ENCODE measurements around the gene PPP2R2C.
A peak's percentile ranks its signal among the peaks of the same experiment; 100 is the strongest.

PPP2R2C gene

GRCh38 chr4:6324999-6325787 lies 147.2 kb downstream of the PPP2R2C start:
- DNase-seq, result no peak

GRCh38 chr4:6324461-6324998 lies 147.9 kb downstream of the PPP2R2C start:
- no peak for DNase-seq

GRCh38 chr4:6322761-6323566 lies 149.4 kb downstream of the PPP2R2C start:
- DNase-seq, result no peak

- DNase-seq, result no peak
Observed at GRCh38 chr4:6322067-6322760, 150.2 kb downstream of the PPP2R2C start.

DNA sequence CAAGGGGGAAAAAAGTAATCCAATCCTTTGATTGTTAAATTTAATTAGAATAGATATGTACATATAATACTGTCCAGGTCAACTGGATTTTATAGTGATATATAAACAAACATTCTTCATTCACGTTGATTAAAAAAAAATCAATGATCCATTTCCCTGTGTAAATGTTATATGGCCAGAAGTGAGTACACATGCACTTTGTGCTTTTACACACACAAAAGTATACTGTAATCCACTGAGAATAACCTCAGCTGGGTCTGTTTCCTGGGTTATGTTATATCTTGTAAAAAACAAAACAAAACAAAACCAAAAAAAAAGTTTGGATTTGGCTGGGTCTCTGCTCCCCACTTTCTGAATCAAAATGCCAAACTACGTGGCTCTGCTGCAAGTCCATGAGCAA lies 151.1 kb downstream of the PPP2R2C start:
- no peak for DNase-seq

DNA sequence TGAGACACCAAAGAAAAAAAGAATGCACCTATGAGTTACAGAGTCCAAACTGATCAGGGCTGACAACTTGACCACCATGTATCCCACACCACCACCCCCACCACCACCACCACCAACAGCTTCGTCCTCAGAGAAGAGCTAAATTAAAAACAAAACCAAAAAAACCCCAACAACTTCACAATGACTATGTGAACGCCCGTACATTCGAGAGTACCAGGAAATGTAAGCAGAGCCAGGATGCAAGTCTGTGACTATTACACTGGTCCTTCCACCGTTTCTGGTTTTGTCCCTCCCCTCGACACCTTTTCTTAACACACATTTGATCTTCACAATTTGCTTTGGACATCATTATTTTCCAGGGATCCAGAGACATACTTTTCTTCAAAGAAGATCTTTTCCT lies 151.8 kb downstream of the PPP2R2C start:
- no peak for DNase-seq

DNA sequence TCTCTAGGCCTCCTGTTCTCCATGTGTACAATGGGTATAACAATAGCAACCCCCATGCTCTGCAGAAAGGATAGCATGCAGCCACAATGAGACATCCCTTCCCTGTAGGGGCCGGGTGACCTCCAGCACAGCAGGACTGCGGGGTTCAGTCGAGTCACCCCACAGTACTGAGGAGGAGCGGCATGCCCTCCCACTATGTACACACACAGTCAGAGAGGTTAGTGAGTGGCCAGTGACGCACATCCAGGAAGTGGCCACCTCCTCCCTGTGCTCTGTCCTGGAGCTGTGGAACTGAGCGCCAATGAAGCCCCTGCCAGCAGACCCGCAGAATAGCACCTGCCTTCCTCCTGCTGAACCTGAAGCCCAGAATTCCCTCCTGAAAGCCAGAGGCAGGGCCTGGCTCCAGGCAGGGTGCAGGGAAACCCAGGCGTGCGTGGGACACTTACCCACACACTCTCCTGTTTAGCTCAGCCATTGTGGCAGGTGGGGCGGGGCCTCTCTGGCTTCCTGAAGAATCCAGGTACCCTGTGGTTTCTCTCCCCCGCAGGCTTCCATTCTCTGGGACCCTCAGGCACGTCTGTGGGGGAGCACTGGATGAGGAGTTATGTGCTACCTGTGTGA lies 152.8 kb downstream of the PPP2R2C start:
- peak; percentile 45 for DNase-seq

DNA sequence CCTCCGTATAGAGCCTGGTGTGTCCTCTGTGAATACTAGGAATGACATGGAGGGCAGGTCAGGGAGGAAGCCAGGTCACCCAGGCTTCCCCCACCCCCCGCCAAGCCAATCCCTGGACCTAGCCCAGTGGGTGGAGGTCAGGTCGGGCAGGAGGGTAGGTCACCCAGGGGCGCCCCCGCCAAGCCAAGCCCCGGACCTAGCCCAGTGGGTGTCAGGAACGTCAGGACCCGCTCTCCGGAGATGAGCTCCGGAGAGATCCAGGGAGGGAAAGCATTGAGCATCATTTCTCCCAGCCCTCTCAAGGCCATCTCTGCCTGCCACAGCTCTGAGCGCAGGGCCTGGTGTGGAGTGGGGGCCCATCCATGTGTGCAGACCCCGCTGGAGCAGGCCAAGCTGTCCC lies 154.2 kb downstream of the PPP2R2C start:
- no peak for DNase-seq

GRCh38 chr4:6316461-6317003 lies 155.9 kb downstream of the PPP2R2C start:
- no peak for DNase-seq

GRCh38 chr4:6313216-6313615 lies 159.2 kb downstream of the PPP2R2C start:
- DNase-seq, result no peak

DNA sequence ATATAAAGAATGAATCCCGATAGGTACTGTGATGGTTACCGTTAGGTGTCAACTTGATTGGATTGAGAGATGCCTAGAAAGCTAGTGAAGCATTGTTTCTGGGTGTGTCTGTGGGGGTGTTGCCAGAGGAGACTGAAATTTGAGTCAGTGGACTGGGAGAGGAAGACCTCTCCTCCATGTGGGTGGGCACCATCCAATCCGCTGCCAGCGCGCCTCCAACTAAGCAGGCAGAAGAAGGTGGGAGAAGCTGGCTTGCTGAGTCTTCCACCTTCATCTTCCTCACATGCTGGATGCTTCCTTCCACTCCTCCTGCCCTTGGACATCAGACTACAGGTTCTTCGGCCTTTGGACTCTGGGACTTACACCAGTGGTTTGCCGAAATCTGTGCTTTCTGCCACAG lies 162.6 kb downstream of the PPP2R2C start:
- DNase-seq, result no peak

DNA sequence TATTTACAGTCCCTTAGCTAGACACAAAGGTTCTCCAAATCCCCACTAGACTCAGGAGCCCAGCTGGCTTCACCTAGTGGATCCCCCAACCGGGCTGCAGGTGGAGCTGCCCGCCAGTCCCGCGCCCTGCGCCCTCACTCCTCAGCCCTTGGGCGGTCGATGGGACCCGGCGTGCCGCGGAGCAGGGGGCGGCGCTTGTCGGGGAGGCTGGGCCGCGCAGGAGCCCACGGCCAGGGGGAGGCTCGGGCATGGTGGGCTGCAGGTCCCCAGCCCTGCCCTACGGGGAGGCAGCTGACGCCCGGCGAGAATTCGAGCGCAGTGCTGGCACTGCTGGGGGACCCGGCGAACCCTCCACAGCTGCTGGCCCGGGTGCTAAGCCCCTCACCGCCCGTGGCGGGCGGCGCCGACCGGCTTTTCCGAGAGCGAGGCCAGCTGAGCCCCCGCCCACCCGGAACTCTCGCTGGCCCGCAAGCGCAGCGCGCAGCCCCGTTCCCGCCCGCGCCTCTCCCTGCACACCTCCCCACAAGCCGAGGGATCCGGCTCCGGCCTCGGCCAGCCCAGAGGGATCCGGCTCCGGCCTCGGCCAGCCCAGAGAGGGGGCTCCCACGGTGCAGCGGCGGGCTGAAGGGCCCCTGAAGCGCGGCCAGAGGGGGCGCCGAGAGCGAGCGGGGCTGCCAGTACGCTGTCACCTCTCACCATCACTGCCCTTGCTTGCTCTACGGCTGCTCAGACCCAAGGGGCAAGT lies 163.3 kb downstream of the PPP2R2C start:
- no peak for DNase-seq

DNA sequence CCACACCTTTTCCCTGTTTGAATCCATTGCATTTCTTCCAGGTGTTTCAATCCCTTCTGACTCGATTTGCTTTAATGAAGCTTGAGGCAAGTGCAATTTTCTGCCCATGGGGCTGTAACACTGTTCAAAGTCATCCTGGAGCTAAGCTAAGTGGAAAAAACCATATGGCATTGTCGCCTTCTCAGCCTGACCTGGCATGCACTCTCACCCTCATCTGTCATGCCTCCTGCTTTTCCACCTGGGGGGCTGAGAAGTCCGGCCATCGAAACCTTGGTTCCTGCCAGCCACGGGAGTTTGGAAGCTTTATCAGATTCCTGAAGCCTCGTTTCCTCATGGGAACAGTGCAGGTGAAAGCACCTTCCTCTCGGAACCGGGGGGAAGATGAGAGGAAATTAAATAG lies 164.5 kb downstream of the PPP2R2C start:
- DNase-seq, result no peak

DNA sequence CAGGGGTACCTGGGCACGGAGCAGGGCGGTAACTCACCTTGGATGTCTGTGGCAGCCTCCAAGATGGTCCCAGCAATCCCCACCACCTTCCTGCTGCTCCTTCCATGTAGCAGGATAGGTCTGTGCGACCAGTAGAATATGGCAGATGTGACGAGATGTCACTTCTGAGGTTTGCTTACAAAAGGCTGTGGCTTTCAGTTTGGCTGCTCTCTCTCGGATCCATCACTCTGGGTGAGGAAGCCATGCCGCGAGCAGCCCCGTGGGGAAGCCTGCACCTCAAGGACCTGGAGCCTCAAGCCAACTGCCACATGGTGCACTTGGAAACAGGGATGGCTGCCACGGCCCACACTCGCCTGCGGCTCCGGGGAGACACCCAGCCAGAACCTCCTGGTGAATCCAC lies 165.2 kb downstream of the PPP2R2C start:
- no peak for DNase-seq

DNA sequence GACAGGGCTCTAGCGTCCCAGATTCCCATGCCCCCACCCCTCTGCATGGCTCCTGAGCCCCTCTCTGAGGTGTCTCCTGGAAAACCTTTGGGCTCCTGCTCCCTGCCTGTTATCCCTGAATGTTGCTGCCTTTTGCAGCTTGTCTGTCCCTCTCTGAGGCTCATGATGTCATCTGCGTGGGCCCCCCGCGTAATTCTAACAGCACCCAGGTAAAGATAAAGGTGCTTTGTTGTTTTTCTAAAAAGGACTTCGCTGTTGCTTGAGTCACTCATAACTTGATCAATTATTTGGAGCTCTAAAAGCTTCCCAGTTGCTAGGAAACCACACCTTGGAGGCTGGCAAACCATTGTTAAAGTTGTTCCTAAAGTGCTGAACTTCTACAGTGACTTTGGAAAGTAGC lies 166.1 kb downstream of the PPP2R2C start:
- DNase-seq, result no peak

- DNase-seq, result no peak
Observed at GRCh38 chr4:6303943-6304342, 168.5 kb downstream of the PPP2R2C start.

- DNase-seq, result no peak
Observed at GRCh38 chr4:6302869-6303268, 169.5 kb downstream of the PPP2R2C start.

DNA sequence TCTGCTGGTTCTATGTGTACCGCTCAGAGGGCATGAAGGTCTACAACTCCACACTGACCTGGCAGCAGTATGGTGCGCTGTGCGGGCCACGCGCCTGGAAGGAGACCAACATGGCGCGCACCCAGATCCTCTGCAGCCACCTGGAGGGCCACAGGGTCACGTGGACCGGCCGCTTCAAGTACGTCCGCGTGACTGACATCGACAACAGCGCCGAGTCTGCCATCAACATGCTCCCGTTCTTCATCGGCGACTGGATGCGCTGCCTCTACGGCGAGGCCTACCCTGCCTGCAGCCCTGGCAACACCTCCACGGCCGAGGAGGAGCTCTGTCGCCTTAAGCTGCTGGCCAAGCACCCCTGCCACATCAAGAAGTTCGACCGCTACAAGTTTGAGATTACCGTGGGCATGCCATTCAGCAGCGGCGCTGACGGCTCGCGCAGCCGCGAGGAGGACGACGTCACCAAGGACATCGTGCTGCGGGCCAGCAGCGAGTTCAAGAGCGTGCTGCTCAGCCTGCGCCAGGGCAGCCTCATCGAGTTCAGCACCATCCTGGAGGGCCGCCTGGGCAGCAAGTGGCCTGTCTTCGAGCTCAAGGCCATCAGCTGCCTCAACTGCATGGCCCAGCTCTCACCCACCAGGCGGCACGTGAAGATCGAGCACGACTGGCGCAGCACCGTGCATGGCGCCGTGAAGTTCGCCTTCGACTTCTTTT lies 170.5 kb downstream of the PPP2R2C start:
- no peak for DNase-seq

GRCh38 chr4:6301051-6301731 lies 171.2 kb downstream of the PPP2R2C start:
- no peak for DNase-seq

GRCh38 chr4:6300359-6300758 lies 172.1 kb downstream of the PPP2R2C start:
- no peak for DNase-seq

DNA sequence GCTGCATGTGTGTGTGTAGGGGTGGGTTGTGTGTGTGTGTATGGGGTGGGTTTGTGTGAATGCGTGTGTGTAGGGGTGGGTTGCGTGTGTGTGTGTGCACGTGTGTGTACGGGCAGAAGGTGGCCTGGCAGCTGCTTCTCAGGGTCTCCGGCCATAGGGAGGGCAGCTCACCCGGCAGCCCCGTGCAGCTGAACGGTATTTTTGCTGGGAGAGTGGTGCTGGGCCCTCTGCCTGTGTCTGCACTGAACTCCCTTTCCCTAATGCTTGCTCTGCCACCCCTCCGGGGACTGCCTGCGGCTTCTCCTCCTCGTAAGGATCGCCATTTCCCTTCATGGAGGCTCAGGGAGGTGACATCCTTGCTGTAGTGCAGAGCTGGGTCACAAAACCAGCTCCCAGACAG lies 172.5 kb downstream of the PPP2R2C start:
- DNase-seq, result no peak
